PC-9 (cell line): ENCODE data around the gene CARS1.

Experiments
- CTCF ChIP-seq: fragments of 200-600 bp; sonication (generic); conservative IDR thresholded peaks from 2 replicates; pipeline ENCODE4 v1.6.1; 2017; ENCODE audit warnings: mixed run types, antibody characterized with exemption, mild to moderate bottlenecking, moderate library complexity
- EZH2 ChIP-seq: fragments of 200-600 bp; sonication (generic); IDR thresholded peaks from 2 replicates; pipeline ENCODE4 v1.8.0; 2017; ENCODE audit warnings: antibody characterized with exemption, low read depth

DNA sequence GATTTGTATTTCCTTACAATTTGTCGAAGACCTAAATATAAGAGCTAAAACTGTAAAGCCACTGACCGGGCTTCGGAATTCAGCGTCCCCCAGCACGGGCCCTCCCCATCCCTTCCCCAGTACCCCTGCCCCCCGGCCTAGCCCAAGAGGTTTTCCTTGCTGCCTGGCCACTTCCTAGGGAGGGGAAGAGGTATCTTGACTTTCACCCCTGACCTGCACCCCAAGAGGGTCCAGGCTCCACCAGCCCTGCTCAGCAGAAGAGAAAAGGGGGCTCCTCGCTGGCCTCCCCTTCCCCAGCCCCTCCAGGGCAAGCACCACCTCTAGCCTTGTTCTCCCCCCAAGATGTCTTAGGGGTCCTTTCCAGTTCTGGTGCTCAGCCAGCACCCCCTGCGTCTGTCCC is 26.1 kb upstream of the CARS1 start:
- TF ChIP-seq CTCF, result no peak
- no peak for TF ChIP-seq EZH2
